Measurements from ENCODE around the gene CD109.
"Not testable (repeated sequence)": the region's sequence is repeated elsewhere in the genome, so short reads cannot be mapped to it uniquely, and the experiment has no call there.

CD109 gene

DNA sequence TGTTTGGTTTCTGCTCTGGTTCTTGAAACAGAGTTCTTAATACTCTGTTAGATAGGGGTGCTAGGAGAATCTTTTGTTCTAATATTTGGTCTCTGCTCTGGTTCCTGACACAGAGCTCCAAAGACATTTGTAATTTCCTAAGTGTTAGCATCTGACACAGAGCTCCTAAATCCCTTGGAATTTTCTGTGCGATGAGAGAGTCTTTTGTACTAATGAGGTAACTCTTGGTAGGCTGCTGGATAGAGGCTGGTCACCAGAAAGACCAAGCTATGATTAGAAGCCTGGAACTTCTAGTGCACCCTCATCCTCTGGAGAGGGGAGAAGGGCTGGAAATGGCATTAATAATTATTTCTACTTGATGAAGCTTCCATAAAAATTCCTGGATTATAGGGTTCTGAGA lies 7.7 kb upstream of the CD109 start:
- DNase-seq, result no peak

DNA sequence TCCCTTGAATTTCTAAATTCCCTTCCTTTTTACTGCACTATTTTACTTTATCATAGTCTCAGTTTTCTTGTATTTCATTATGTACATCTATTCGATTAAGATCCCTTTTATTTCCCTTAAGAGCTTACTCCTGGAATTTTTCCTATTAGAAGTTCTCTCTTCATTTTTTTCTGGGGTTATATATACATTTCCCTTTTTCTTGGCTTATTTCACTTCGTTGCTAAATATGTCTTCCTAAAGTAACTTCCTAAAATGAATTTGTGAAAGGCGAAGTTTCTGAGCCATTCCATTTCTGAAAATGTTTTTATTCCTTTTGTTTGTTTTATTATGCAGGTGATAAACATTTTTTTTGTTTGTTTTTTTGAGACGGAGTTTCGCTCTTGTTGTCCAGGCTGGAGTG lies 5.9 kb upstream of the CD109 start:
- no peak for DNase-seq

DNA sequence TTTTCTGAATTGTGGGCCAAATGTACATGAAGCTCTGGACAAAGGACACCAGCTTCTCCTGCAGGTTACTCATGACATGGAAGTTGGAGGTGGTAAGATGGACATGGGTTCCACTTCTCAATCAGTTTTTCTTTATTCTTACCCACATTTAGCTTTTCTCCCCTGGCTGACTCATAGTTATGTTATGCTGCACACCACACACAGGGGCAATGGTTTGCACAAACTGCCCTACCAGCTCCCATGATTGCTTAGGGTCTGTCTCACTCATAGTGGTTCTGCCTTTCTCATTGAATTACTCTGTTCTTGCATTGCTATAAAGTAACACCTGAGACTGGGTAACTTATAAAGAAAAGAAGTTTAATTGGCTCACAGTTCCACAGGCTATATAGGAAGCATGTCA lies 4.5 kb upstream of the CD109 start:
- DNase-seq, result no peak

DNA sequence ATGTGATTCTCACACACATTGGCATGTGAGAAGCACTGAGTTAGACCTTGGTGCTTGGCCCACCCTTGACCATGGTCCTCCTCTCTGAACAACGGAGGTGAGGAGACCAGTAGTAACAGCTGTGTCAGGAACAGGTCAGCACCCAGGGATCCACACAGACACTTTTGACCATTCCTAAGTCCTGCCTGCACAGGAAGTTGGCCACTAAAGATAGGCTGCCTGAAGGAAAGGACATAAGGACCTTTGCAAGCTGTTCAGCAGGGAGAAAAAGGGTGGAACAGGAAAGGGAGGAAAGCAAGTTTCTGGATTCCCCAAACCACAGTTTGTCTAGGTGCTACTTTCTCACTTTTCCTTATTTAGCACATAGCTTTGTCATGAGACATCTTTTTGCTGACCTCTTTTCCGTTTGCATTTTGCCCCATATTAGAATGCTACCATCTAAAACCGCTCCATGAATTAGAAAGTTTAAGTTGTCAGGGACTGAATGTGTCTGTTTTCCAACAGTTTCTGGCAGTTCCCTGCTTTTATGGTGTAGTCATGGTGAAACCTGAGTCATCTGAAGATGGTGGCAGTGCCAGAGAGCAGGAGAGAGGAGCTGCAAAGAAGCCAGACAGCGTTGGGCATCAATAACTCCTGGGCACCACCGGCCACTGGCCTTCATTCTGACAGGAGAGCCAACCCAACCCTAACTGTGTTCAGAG lies 1.1 kb upstream of the CD109 start:
- peak in 1 of 5 experiments; percentile 16 for DNase-seq

DNA sequence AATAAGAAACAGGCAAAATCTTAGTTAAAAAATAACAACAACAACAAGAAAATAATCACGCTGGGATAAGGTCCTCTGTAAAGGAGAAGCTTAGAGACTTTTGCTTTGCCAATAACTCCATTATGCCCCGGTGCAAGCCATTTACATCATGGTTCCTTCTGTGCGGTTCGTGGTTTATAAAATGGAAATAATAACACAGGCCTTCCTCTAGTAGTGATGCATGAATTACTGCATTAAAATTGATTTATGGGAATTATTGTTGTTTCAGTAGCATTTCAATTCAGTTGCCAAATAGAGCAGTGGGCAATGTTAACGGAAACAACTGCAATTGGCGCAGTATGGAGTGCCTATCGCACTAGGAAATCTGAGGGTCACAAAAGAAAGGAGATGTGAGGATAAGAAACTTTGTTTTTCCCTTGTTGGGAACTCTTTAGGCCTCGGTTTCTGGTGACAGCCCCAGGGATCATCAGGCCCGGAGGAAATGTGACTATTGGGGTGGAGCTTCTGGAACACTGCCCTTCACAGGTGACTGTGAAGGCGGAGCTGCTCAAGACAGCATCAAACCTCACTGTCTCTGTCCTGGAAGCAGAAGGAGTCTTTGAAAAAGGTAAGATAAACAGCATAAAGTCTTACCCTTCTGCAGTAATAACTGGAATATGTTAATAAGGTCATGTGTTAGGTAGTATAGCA lies 1.1 kb downstream of the CD109 start:
- peak in 1 of 5 experiments; percentile 47 for DNase-seq

DNA sequence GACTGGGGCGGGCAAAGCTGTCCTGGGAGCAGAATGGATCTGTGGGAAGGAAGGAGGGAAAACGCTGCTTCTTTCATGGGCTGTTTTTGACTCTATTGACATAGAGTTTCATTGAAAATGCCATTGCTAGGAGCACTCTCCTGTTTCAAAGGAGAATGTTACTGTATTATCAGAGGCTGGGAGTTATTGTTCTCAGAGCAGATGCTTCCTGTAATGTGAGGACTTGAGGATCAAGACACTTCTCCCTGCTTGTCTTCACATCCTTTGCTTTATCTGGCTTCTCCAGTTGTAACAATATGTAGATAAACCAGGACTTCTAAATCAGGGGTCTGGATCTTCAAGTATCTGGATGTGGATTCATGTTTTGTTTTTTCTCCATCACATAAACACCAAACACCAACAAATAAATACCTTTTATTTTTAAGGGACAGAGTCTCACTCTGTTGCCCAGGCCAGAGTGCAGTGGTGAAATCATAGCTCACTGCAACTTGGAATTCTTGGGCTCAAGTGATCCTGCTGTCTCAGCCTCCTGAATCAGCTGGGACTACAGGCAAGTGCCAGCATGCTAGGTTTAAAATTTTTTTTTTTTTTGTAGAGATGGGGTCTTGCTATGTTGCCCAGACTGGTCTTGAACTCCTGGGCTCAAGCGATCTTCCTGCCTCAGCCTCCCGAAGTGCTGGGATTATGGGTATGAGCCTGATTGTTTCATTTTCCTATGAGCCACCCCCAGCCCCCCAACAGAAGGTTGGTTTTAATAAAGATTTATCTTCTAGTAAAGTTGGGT lies 3.9 kb downstream of the CD109 start:
- DNase-seq, result no peak

DNA sequence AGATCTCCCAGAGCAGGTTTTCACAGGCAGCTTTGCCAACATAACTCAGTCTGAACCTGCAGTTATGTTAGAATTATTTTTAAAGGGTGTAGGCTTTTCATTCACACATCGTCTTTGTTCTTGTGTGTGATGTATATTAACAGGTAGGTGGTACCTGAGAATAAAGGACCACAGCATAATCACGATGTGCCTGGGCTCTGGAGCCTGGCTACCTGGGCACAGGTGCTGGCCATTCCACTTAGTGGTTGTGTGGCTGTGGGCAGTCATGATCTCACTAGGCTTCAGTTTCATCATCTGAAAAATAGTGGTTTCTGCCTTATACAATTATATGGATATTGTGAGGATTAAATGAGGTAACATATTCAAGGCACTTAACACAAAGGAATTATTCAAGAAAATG lies 6.4 kb downstream of the CD109 start:
- DNase-seq, result no peak

DNA sequence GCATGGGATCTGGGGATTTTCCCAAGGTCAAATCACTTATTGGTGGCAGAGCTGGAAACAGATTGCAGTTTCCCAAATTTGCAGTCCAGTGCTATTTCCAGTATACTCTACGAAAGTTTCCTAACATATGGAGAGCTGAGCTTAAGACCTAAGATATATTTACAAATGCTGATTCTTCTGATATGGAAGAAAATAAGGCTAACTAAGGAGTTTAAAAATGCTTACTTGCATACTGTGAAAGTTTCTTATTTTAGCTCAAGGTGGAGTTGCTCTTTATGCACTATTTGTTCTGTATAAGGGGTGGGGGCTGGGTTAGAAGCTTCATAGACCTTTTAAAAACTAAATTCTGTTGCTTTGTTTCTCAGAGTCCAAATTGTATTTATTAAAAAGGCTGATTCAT lies 7.5 kb downstream of the CD109 start:
- DNase-seq, result no peak

DNA sequence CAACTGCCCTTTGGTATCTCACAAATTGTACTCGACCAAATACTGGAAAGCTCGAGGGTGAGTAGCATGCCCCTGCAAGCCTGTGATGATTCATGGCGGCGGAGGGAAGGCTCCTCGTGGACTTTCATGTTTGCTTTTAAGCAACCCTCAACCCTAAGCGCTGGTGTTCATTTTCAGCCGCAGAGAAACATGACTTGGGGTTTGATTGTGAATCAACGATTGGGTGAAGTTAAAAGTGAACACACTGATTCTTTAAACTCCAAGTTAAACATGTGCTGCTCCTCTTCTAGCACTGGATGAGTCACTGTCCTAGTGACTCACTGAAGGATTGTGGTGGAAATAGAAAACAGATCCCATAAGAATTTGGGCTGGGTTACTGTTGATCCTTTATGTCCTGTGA lies 8.3 kb downstream of the CD109 start:
- DNase-seq, result peak in 1 of 5 experiments; percentile 23

DNA sequence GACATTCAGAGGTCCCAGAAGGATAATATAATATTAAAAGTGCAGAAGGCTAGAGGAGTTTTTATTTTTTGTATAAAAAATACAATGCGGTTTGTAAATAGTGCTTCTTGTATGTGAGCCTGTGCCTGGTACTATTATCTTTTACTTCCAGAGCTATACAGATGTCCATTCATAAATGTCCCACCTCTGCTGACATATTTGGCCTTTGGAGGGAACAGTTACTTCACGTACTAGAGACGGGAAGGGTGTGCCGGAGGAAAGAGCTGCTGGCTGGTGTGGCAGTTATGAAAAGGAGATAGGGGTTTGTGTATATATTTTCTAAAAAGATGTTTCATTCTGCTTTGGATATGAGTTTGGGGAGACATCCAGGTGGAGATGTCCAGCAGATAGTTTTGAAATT lies 8.8 kb downstream of the CD109 start:
- DNase-seq, result no peak

DNA sequence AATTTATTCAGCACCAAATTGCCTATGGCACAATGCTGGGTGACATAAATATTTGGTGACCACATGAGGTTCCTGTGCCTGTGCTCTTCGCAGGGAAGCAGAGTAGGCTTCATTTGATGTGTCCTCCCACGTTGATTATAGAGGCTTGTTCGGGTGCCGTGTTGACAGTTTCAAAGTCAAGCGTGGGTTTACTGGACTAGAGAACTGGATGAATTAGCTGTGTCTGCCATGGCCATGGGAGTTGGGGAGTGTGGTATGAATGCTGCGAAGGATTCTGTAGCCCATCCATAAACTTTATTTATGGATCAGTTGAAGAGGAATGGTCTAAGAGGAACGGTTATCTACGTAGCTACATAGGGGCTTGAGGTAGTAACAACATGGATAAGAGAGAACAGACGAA lies 11.0 kb downstream of the CD109 start:
- no peak for DNase-seq

DNA sequence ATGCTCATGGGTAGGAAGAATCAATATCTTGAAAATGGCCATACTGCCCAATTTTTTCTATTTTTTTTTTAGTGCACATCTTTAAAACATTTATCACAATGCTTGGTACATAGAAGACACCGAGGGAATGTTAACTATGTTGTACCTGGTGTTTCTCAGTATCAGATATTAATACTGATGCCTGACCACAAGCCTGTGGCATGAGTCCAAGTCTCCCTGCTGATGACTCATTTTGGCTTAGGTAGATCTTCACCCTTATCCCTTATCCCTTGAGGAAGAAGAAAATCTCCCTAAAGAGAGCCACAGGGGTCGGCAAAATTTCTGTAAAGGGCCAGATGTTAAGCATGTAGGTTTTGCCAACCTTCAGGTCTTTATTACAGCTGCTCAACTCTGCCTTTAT lies 14.5 kb downstream of the CD109 start:
- DNase-seq, result no peak

DNA sequence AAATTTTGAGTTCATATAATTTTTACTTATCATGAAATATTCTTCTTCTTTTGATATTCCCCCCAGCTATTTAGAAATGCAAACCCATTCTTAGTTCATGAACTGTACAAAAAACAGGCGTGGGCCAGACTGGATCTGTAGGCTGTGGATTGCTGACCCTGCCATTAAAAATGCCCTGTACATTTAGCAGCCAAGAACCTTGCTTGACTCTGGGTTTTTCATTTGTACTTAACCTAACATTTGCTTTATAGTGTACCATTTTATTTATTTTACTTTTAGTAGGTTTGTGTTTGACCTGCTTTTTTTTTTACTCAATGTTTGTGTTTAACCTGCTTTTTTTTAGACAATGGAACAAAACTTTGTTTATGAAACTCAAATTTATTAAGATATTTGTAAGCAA lies 14.9 kb downstream of the CD109 start:
- DNase-seq, result no peak

DNA sequence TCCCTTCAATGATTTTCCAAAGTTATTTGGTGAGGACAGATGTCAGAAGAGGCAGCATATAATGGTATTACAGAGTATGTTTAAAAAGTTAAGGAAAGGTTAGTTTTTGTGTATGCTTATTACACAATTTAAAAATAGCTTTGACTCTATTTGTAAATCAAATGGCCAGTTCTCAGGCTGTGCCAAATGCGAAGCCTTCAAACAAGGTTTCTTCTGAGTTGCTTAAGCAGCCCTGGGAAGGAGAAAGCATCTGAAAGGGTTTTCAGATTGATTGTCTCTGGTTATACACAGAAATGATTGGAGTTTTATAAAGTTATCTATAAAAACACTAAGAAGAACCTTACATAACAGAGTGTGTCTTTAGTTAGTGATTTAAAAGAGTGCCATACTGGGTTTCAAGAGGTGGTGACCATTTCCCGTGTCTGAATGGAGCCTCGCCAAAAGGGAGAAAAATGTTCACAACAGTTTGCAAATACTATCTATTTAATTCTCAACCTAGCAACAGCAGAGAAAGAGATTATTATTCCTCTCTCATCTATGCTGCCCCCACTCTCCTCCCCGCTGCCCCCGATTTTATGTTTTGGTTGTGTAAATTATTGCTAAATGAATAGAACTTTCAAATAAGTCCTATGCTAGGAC lies 16.7 kb downstream of the CD109 start:
- DNase-seq, result no peak

DNA sequence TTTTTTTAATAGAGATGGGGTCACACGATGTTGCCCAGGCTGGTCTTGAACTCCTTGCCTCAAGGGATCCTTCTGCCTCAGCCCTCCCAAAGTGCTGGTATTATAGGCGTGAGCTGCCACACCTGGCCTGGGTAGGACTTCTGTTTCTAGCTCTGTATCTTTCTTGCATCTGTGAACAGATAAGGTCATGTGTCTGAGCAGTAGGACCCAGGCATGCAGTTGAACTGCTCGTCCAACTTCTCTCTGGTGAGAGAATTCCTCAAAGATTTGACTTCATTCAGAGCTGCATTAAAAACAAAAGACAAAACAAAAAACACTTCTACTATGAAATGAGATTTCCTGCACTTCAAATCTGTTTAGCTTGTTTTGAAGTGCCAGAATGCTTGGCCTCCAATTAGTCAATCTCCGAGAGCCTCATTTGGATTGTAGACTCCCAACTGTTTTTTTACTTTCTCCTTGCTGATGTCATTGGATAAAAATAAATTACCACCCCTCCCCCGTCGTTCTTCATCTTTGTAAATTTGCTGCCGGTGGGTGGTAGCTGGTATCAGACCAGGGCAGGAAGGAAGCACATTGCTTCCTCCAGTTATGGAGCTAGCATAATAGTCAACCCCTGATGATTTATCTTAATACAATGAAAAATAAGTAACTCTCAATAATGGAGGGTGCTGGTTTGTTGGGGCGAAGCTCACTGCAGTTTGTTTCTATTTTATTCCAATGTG lies 17.6 kb downstream of the CD109 start:
- DNase-seq, result no peak

DNA sequence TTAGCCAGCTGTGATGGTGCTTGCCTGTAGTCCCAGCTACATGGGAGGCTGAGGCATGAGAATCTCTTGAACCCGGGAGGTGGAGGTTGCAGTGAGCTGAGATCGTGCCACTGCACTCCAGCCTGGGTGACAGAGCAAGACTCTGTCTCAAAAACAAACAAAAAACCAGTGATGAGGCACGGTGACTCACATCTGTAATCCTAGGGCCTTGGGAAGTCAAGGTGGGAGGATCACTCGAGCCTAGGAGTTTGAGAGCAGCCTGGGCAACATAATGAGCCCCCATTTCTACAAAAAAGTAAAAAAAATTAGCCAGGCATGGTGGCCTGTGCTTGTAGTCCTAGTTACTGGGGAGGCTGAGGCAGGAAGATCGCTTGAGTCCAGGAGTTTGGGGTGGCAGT lies 19.1 kb downstream of the CD109 start:
- DNase-seq, result not testable (repeated sequence)

DNA sequence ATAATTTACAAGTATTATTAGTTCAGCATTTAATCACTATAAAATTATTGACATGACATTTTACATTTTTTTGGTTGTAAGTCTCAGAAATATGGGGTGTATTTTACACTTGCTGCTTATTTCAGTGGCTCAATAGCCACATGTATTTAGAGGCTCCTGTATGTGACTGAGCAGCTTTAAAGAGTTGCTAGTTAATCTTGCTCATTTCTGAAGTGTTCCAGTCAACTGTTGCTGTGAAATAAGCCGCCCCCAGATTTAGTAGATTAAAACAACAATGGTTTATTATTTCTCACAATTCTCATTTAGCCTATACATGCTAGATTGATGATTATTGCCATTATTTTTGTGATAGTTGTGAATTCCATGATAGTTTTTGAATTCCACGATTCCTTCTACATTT lies 23.0 kb downstream of the CD109 start:
- DNase-seq, result peak in 1 of 5 experiments; percentile 57

DNA sequence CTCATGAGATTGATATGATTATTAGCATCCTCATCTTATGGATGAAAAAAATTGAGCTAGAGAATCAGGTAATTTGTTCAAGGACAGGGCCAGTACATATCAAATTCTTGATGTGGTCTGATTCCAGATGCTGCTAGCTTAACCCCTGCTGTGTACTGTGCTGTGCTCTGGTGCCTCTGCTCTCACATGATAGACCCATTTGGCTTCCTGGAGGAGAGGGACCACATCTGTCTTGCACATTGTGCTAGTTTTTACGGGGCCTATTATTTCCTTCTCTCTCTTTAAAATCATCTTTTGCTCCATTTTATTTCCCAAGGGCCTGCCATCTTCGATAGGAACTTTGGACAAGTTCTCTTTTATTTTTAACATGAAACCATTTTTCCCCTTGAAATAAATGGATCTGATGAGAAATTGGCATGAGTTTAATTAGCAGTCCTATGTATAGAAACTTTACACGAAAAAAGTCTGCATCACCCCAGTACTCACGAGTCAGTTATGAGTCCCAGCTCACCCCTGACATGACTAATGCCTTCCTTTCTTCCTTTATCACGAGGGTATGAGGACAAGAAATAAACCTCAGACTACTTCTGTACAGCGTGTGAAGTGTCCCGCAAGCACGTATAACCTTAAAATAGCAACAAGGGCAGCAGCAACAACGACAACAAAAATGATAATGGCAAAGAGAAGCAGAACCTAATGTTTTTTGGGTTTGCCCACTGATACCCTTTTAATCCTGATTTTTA lies 26.5 kb downstream of the CD109 start:
- DNase-seq, result peak in 1 of 5 experiments; percentile 82

DNA sequence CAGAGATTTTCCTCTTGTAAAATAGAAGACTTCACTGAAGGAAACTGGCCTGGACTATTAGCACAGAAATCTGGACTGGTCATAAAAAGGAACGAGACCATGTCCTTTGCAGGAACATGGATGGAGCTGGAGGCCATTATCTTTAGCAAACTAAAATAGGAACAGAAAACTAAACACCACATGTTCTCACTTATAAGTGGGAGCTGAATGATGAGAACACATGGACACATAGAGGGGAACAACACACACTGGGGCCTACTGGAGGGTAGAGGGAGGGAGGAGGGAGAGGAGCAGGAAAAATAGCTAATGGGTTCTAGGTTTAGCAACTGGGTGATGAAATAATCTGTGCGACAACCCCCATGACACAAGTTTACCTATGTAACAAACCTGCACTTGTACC lies 27.5 kb downstream of the CD109 start:
- DNase-seq, result not testable (repeated sequence)

DNA sequence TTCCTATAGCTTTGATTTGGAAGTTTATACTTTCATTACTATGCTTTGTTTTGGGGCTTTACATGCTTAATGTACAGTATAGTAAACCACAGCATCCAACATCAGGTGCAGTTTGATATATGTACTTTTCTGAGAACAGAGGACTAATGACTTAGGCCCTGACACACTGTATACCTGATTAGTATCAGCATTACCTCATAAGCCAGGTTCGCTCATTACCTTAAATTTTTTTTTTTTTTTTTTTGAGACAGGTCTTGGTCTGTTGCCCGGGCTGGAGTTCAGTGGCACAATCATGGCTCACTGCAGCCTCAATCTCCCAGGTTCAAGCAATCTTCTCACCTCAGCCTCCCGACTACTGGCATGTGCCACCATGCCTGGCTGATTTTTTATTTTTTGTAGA lies 28.4 kb downstream of the CD109 start:
- no peak for DNase-seq

DNA sequence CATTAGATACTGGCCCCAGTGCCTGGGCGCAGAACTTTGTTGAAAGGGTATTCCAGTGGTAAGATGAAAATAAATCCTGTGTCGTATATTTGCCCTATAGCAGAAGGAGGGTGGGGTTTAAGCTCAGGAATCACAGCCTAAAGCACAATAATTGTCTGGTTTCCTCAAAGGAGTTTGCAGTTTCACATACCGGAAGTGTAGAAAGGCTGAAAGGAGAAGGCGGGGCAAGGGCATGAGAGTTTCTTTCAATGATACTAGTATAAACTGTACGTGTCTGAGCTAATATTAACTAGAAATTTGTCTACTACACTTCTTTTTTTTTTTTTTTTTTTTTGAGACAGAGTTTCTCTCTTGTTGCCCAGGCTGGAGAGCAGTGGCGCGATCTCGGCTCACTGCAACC lies 29.2 kb downstream of the CD109 start:
- DNase-seq, result peak in 1 of 5 experiments; percentile 70

DNA sequence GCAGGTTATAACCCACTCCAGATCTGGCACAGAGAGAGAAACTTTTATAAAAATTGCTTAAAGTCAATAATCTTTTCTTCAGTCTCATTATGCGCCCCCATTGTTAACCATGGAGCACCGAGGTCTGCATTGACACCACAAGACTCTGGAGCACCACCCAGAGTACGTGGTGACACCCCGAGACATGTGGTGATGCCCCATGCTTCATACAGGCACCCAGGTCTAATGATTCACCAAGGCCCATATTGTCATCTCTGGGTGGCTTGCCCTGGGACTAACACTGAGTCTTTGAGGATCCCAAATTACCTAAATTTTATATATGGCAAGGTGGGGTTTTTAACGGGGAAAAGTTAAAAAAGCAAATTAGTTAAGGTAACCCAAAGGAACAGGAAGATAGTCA lies 31.1 kb downstream of the CD109 start:
- DNase-seq, result no peak
